ENCODE data around the gene TNFSF9.
A peak's percentile ranks its signal among the peaks of the same experiment; 100 is the strongest.

TNFSF9 gene

GRCh38 chr19:6539514-6539913, 8.7 kb downstream of the TNFSF9 start:
- no peak for TF ChIP-seq MAX (IDR thresholded peaks at IDR 0.05)

- no peak for TF ChIP-seq MAX (IDR thresholded peaks at IDR 0.05)
Observed at GRCh38 chr19:6540918-6541689, 10.3 kb downstream of the TNFSF9 start.

GRCh38 chr19:6543866-6544347, 13.1 kb downstream of the TNFSF9 start:
- TF ChIP-seq MAX (IDR thresholded peaks at IDR 0.05) = no peak
- no peak for TF ChIP-seq EGR1 (IDR thresholded peaks at IDR 0.05)
- no peak for TF ChIP-seq ZBTB7A (IDR thresholded peaks at IDR 0.05; ENCODE audit: low read depth)
- no peak for TF ChIP-seq TCF12 (IDR thresholded peaks at IDR 0.05; ENCODE audit: low read depth)
- no peak for TF ChIP-seq YY1 (IDR thresholded peaks at IDR 0.05; ENCODE audit: low read depth)
- TF ChIP-seq REST (IDR thresholded peaks at IDR 0.05; ENCODE audit: low read depth) = no peak
- TF ChIP-seq EP300 (IDR thresholded peaks at IDR 0.05; ENCODE audit: borderline replicate concordance) = no peak

GRCh38 chr19:6550679-6551078, 19.9 kb downstream of the TNFSF9 start:
- peak; percentile 53; the same call in 1 of the 2 replicates for TF ChIP-seq CEBPB (IDR thresholded peaks at IDR 0.05)

- TF ChIP-seq CEBPB (IDR thresholded peaks at IDR 0.05) (no peak), TEAD4 (IDR thresholded peaks at IDR 0.05) (no peak), YY1 (IDR thresholded peaks at IDR 0.05; ENCODE audit: low read depth) (no peak), EGR1 (IDR thresholded peaks at IDR 0.05) (no peak), NFIC (IDR thresholded peaks at IDR 0.05) (no peak), FOXM1 (IDR thresholded peaks at IDR 0.05; ENCODE audit: borderline replicate concordance, low read depth) (no peak), REST (IDR thresholded peaks at IDR 0.05; ENCODE audit: low read depth) (no peak), USF1 (IDR thresholded peaks at IDR 0.05) (no peak)
Observed at GRCh38 chr19:6551091-6551490, 20.3 kb downstream of the TNFSF9 start.

GRCh38 chr19:6551607-6552450, 21.0 kb downstream of the TNFSF9 start:
- TF ChIP-seq ZBTB7A (IDR thresholded peaks at IDR 0.05; ENCODE audit: low read depth) (no peak), NFIC (IDR thresholded peaks at IDR 0.05) (no peak), REST (IDR thresholded peaks at IDR 0.05; ENCODE audit: low read depth) (no peak), TEAD4 (IDR thresholded peaks at IDR 0.05) (no peak), YY1 (IDR thresholded peaks at IDR 0.05; ENCODE audit: low read depth) (no peak), MAX (IDR thresholded peaks at IDR 0.05) (no peak), TAF1 (IDR thresholded peaks at IDR 0.05; ENCODE audit: low read depth) (no peak), RAD21 (IDR thresholded peaks at IDR 0.05; ENCODE audit: low read depth) (no peak), EP300 (IDR thresholded peaks at IDR 0.05; ENCODE audit: borderline replicate concordance) (no peak), CEBPB (IDR thresholded peaks at IDR 0.05) (no peak), EGR1 (IDR thresholded peaks at IDR 0.05) (no peak), FOXM1 (IDR thresholded peaks at IDR 0.05; ENCODE audit: borderline replicate concordance, low read depth) (no peak), TCF12 (IDR thresholded peaks at IDR 0.05; ENCODE audit: low read depth) (no peak), USF1 (IDR thresholded peaks at IDR 0.05) (no peak), CREB1 (IDR thresholded peaks at IDR 0.05; ENCODE audit: low read depth) (no peak)
